Measurements from ENCODE around the gene NELL2.

The NELL2 gene

DNA sequence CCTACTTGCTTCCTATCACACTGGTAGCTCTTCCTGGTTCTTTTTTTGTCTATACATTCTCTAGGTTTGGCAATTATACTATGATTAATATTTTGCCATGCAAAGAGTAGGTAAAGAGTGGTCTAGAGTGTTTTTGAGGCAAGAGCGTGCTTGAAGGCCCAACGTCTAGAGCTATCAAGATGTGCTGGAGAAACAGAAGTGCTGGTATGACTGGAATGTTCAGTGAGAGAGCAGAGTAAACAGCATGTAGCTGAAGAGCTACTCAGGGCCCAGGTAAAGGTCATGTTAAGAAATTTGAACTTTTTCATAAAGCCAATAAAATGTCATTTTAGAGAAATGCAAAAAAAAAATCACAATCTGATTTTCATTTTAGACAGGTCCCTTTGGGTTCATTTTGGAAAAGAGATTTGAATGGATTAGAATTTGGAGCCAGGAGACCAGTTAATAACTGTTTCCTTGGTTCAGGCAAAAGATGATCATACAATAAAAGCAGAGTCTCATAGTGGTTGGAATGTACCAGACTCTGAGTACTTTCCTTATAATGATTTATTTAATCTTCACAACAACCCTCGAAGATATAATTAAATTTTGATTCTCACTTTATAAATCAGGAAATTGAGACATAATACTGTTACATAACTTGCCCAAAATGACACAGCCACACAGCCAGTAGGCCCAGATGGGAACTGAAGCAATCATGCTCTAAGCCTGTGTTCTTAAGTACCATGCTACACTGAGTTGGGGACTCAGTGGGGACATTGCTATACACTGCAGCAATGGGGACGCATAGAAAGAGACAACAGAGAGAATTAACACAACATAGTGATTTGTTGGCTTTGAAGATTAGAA, 350.1 kb downstream of the NELL2 start:
- no peak for DNase-seq

- no peak for DNase-seq
These were observed 352.3 kb downstream of the NELL2 start for GRCh38 chr12:44523828-44524227.

DNA sequence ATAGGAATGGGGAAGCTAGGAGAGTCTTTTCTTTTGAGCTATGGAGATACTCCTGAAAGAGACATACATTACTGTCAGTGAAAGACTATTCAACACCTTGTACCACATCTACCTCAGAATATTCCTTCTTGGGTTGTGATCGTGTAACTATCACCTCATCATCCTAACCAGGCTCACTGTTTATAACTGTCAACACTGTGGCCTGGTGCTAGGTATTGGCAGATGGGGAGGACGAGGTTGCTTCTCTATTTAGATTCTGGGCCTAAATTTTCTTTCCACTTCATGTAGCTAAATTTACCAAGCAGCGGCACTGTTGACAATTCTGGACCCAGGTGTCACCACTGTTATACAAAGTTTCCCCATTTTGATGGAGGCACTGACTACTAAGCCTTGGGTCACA, 354.4 kb downstream of the NELL2 start:
- DNase-seq, result no peak

- DNase-seq, result no peak
These were observed 356.2 kb downstream of the NELL2 start for GRCh38 chr12:44519931-44520330.

DNA sequence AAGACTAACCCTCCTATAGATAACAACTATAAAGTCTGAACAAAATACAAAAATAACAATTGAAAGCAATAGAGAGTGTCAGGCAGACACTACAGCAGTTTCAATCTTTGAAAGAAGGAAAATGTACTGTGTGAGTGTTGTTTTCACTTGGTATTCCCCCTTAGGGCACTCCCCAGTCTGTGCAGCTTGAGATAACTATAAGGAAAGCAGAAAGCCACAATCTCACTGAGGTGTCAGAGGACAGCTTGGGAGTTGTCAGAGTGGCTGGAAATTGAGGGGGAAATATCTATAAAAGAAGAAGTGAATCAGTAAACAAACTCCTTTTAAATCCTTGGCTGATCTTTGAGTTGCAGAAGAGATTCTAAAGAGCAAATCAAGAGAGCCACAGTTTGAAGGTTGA, 364.8 kb downstream of the NELL2 start:
- no peak for DNase-seq

DNA sequence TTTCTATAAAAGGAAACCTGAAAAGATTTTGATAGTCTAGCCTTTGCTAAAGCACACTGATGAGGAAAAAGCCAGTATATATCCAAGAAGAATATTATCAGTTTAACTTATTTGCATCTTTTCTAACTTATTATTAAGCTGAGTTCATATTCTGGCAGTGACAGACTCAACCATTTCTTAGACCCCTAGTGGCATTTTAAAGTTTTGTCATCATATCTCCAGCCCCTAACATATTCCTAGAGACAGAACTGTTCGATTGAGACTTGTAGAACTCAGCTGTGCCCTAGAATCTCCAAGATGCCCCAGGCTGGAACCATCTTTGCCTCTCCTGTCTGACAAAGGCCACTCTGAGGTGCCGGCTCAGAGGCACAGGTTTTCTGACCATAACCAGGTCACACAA, 365.6 kb downstream of the NELL2 start:
- DNase-seq, result no peak

DNA sequence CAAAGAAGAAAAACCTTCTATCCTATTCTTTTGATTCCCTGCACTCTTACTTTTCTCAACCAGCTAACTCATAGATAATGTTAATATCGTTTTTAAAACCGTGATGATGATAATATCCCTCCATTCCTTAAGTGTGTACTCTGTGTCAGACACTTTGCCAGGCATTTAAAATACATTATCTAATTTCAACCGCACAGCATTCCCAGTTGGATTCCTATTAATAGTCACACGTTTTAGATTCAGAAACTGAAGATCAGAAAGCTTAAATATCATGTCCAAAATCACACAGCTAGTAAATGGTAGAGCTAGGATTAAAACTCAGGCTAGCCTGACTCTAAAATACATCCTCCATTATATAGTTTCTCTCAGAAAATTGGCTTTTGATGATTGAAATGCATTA, 366.0 kb downstream of the NELL2 start:
- no peak for DNase-seq

DNA sequence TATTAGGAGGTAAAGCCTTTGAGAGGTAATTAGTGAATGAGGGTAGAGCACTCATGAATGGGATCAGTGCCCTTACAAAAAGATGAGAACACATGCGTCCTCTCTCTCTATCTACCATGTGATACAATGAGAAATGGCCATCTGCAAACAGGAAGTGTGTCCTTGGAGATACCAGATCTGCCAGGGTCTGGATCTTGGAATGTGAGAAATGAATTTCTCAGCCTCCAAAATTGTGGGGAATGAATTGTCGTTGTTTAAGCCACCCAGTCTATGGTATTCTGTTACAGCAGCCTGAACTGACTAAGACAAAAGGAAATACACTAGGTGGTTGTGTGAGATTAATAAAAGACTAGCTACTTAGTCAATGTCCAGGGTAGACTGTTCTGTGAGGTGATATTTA, 366.6 kb downstream of the NELL2 start:
- no peak for DNase-seq

DNA sequence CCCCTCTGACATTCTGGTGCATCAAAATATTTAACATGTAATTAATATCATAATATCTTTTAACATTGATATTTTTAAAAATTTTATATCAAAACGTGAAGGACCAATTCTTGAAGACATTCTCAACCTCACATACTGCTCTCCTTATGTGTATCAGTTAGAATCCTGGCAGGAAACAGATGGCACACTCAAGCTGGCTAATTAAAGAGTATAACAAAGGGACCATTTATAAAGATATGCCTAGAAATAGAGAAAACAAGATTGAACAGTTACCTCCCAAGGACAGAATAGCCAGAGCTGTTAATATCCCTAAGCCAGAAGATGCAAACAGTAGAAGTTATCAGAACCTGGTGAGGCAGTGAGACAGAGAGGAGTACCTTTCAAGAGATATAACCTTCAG, 368.7 kb downstream of the NELL2 start:
- DNase-seq, result no peak

- DNase-seq, result no peak
These were observed 371.3 kb downstream of the NELL2 start for GRCh38 chr12:44504799-44505198.

GRCh38 chr12:44503329-44503728, 372.8 kb downstream of the NELL2 start:
- no peak for DNase-seq

DNA sequence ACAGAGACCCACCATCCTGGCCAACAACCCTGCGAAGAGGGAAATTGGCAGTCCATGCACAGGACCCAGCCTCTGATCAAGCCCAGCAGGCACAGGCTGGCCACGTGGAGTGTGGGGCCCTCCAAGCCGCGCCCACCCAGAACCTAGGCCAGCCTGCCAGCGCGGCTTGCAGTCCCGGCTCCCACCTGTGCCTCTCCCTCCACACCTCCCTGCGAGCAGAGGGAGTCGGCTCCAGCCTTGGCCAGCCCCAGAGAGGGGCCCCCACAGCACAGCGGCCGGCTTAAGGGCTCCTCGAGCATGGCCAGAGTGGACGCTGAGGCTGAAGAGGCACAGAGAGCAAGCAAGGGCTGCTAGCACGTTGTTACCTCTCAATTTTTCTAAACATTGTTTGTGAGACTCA, 373.4 kb downstream of the NELL2 start:
- no peak for DNase-seq

GRCh38 chr12:44500423-44500822, 375.7 kb downstream of the NELL2 start:
- DNase-seq, result no peak

DNA sequence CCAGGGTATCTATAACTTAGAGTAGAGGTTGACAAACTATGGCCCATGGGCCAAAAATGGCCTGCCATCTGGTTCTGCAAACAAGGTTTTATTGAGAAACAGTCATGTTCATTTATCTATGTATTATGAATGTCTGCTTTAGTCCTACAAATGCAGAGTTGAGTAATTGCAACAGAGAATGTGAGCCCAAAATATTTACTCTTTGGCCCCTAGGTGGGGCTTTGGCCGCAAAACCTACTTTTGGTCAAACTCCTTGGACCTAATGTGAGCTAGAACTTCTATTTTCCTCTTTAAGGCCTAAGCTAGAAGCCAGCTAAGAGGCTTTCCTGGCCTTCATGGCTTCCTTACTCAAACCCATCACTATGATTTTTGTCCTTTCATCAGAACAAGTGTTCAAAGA, 379.1 kb downstream of the NELL2 start:
- no peak for DNase-seq

DNA sequence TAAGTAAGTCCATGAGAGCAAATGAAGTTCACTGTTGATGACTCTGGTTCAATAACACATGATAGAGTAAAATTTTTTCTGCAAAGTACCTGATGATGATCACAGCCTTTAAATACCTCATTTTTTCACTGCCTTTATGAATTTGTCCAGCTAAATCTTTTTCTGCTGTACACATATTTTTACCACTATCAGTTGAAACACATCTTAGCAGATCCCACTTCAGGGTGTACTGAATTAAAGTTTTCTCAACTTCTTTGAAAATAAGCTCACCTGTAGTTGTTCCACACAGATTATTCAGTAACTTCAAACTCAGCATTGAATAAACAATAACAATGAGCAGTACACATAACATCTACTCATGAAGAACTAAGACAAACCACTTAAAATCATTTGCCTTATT, 385.9 kb downstream of the NELL2 start:
- no peak for DNase-seq

DNA sequence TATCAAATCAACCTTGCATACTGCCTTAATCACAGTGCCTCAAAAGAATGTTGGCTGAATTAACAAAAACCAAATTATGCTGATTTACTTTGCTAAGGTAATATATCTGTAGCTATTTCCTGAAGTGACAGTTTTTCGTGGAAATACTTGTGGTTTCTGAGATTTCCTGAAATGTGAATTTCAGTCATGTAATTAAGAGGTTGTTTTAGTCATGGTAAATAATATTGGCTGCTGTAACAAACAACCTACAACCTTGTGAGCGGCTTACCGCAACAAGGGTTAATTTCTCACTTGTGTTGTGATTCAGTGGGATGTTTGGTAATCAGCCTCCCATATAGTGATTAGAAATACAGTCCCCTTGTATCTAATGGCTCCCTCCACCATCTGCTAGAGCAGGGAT, 387.9 kb downstream of the NELL2 start:
- DNase-seq, result no peak

DNA sequence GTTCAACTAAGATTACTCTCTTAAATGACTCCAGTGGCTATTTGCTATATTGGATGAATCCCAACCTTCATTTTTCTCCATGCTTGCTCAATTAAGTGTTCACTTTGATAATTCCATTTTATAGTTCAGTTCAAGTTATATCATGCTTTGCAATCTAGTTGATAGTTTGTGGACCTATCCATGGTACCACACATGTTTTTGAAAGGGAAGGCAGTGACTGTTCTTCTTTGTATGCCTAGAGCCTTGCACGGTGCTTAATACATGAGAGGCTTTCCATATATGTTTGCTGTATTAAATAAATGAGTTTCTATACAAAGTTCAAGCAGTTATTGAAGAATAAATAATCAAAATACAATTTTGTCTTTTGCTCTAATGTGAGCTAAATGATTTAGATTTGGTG, 391.3 kb downstream of the NELL2 start:
- no peak for DNase-seq

DNA sequence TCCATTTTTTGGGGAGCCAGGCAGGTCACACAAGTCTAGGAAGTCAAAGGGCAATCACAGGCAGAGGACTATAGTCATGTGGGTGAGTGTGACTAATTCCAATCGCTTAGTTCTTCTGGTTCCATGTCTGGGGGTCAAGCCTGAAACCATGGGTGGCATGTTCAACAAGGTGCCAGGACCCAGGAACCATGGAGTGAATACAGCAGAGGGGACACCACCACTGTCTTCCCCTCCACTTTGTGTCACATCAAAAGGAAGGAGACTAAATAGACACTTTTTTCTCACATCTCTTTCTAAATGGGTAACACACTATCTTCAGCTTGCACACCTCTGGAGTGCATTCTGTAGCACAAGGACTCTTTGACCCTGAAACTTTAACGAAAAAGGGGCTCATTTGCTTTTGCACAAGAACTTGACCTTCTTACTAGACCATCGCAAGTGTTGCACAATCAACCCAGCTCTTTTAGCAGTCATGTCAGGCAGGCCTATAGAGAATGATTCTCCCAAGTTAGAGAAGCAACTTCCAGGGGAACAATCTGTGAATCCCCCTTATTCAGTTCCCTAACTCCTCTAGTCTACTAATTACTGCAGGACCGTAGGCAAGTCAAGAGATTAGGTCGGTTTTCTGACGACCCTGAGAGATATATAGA, 398.7 kb downstream of the NELL2 start:
- no peak for DNase-seq

- DNase-seq, result no peak
These were observed 399.4 kb downstream of the NELL2 start for GRCh38 chr12:44476683-44477082.

DNA sequence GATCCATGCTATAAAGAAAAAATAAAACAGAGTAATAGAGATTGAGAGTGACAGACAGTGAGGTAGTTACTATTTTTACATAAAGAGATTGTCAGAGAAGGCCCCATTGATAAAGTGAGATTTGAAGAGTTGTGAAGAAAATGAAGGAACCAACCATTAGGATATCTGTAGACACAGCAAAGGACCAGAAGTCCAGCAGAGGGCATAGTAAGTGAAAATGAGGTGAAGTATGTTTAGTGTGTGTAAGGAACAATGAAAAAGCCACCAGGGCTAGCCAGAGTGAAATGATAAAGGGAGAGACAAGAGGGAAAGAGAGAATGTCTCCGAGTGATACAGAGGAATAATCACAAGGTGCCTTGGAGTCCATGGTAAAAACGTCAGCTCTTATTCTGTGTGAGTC, 411.0 kb downstream of the NELL2 start:
- no peak for DNase-seq

GRCh38 chr12:44464180-44464579, 411.9 kb downstream of the NELL2 start:
- no peak for DNase-seq

DNA sequence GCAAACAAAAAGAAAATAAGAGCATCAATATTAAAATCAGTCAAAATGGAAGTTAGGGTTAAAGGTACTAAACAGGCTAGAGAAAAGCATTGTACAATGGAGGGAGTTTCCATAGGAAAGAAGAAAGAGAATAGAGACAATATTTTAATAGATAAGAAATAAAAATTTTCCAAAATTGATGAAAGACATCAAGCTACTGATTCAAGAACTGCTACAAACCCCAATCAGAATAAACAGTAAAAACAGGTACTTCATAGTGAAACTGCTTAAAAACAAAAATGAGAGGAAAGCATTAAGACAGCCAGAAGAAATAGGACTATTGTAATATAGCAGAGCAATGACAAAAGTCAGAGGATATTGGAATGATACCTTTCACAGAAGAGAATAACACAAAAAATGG, 413.4 kb downstream of the NELL2 start:
- no peak for DNase-seq

GRCh38 chr12:44460261-44460660, 415.9 kb downstream of the NELL2 start:
- no peak for DNase-seq

DNA sequence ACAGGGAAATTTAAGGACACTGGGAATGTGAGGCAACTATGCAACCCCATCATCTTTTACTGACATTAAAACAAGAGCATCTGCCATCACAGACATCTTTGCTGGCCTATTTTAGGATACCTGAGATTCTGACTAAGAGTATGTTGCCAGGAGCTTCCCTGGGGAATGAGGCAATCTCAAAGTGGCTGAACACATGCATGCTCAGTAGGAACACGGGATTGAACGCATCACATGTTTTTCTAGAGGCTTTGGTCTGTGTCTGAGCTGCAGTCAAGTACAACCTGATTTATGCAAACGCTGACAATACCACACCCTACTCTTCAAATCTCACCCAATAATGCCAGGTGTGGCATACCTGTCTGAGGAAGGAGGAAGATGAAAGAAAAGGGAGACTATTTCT, 416.5 kb downstream of the NELL2 start:
- DNase-seq, result no peak
